Measurements from ENCODE around the gene ARRB1. TPM values are rescaled to one million over a fixed set of nuclear protein-coding genes. Genes with fewer than 3 reads are reported as not detected.

ARRB1 gene
- total RNA-seq, 2 donors from 2014 or later: 27.1 to 30.6 TPM

DNA sequence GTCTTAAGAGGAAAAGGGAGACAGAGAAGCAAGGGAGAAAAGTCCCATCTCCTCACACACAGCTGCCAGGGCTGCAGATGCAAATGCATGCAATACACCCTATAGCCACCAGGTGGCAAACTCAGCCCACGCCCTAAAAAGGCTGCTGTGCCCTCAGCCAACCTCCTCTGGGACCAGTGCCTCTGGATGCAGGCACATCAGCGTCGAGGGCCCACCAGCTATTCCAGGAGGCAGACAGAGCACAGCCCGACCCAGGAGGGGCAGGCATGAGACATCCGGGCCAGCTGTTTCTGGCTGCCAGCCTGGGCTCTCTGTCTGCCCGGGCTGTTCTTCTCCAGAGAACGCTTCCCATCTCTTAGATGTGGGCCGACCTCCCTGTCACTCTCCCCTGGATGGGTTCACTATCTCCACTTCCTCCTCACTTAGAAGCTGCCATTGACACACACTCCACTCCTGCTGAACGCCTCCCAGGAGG is 71.2 kb downstream of the ARRB1 start:
- no peaks in the 10 kb centered on the region for H3K9me3 ChIP-seq
- TF ChIP-seq, protein P1, sequence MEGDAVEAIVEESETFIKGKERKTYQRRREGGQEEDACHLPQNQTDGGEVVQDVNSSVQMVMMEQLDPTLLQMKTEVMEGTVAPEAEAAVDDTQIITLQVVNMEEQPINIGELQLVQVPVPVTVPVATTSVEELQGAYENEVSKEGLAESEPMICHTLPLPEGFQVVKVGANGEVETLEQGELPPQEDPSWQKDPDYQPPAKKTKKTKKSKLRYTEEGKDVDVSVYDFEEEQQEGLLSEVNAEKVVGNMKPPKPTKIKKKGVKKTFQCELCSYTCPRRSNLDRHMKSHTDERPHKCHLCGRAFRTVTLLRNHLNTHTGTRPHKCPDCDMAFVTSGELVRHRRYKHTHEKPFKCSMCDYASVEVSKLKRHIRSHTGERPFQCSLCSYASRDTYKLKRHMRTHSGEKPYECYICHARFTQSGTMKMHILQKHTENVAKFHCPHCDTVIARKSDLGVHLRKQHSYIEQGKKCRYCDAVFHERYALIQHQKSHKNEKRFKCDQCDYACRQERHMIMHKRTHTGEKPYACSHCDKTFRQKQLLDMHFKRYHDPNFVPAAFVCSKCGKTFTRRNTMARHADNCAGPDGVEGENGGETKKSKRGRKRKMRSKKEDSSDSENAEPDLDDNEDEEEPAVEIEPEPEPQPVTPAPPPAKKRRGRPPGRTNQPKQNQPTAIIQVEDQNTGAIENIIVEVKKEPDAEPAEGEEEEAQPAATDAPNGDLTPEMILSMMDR (IDR thresholded peaks at IDR 0.05): peak; percentile 96
- H3K36me3 ChIP-seq: no peaks in the 10 kb centered on the region
- H3K27me3 ChIP-seq (replicated peaks; ENCODE audit: insufficient read depth): no peaks in the 10 kb centered on the region
- peak; percentile 36 for DNase-seq (ENCODE audit: low spot score)
- H3K4me3 ChIP-seq: no peak overlapping the region
- H3K27ac ChIP-seq: no peak overlapping the region
- H3K4me1 ChIP-seq (ENCODE audit: control insufficient read depth in 1 of 2, low read depth in 2 of 2): peaks cover 0 to 5% of the 10 kb centered on the region in 2 donors
- ATAC-seq (ENCODE audit: insufficient number of reproducible peaks, low FRiP score, low read depth): peak; percentile 22

DNA sequence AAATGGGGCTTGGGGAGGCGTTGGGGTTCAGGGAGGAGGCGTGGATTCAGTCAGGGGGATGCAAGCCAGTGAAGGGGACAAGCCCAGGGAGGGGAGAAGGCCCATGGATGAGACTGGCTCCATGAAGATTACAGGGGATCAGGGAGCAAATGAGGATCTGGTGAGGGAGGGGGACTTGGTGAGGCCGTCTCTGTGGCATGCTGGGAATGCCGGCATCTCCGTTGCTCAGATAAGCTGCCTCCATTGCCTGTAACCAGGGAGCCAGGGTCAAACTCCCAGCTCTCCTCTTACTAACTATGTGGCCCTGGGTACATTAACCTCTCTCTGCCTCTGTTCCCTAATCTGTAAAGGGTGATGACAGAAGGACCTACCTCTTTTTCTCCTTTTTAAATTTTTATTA is 72.2 kb downstream of the ARRB1 start:
- TF ChIP-seq, protein P1 (IDR thresholded peaks at IDR 0.05): no peak
- H3K27ac ChIP-seq: no peak overlapping the region

DNA sequence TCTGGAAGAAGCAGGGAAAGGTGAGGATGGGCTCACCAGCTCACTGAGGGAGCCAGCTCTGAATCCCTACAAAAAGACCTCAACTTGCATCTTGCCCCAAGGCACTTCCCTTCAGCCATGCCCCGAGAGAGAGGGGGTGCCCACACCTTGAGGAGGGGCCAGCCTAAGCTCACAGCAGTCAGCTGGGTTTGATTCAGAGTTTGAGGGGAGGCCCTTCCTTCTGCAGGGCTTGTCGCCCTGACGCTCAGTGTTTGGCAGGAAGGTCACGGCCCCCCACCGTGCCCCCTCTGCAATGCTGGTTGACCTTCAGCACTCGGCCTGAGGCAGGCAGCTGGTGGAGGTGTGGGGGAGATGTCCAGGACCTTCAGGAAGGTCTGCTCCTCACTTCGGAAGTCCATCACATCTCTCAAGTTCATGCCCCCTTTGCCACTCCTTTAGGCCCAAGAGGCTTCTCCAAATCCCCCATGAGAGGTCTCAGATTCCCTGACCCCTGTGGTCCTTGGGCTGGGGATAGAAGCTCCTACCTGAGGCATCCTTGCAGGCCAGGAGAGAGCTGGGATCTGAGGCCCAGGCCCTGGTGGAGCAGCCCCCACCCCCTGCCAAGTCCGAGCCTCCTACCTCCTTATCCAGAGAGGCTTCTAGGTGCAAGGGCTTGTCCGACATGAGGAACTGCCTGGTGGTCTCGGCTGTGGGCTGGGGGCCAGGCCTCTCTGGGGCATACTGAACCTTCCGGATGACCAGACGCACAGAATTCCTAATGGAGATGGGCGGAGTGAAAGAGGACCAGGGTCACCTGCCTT is 73.3 kb downstream of the ARRB1 start:
- H3K27ac ChIP-seq: no peak overlapping the region
- H3K4me1 ChIP-seq (ENCODE audit: control insufficient read depth in 1 of 2, low read depth in 2 of 2): peaks cover 0 to 5% of the 10 kb centered on the region in 2 donors
- DNase-seq (ENCODE audit: low spot score) (no peak), ATAC-seq (ENCODE audit: insufficient number of reproducible peaks, low FRiP score, low read depth) (no peak)
- H3K36me3 ChIP-seq: no peaks in the 10 kb centered on the region
- H3K4me3 ChIP-seq: no peak overlapping the region
- H3K27me3 ChIP-seq (replicated peaks; ENCODE audit: insufficient read depth): no peaks in the 10 kb centered on the region
- TF ChIP-seq, protein P1 (IDR thresholded peaks at IDR 0.05): no peak
- no peaks in the 10 kb centered on the region for H3K9me3 ChIP-seq

More for the DNA sequence above, 72.2 kb downstream of the ARRB1 start:
- Histone ChIP-seq H3K4me1 (ENCODE audit: control insufficient read depth in 1 of 2, low read depth in 2 of 2) (peaks cover 0 to 5% of the 10 kb centered on the region in 2 donors), H3K9me3 (no peaks in the 10 kb centered on the region), H3K36me3 (no peaks in the 10 kb centered on the region), H3K27me3 (replicated peaks; ENCODE audit: insufficient read depth) (no peaks in the 10 kb centered on the region), H3K4me3 (no peak overlapping the region)
- DNase-seq (ENCODE audit: low spot score) (no peak), ATAC-seq (ENCODE audit: insufficient number of reproducible peaks, low FRiP score, low read depth) (no peak)

DNA sequence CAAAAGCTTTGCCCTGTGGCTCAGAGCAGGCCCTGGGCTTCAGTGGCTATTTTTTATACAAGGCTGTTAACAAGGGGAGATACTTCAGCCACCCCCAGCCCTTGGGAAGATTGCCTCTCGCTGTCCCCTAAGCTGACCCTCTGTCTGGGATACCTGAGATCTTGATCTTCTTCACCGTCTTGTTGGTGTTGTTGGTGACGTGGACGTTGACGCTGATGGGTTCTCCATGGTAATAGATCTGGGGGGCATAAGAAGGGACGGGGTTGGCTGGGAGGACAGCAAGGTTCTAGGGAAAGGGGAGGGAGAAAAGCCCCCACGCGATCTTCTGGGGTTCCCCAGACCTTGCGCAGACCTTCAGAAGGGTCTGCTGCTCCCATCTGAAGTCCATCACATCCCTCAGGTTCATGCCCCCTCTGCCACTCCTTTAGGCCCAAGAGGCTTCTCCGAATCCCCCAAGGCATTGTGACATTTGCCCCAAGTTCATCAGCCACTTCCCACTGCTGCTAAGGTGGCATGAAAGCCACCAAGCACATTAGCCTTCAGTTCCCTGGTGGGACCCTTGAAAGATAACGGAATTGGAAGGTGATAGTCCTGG is 74.2 kb downstream of the ARRB1 start:
- Histone ChIP-seq H3K36me3 (no peaks in the 10 kb centered on the region), H3K4me1 (ENCODE audit: control insufficient read depth in 1 of 2, low read depth in 2 of 2) (peaks cover 0 to 5% of the 10 kb centered on the region in 2 donors), H3K27ac (no peak overlapping the region), H3K4me3 (no peak overlapping the region), H3K27me3 (replicated peaks; ENCODE audit: insufficient read depth) (no peaks in the 10 kb centered on the region), H3K9me3 (no peaks in the 10 kb centered on the region)
- ATAC-seq (ENCODE audit: insufficient number of reproducible peaks, low FRiP score, low read depth): no peak
- TF ChIP-seq, protein P1 (IDR thresholded peaks at IDR 0.05): no peak
- no peak for DNase-seq (ENCODE audit: low spot score)

DNA sequence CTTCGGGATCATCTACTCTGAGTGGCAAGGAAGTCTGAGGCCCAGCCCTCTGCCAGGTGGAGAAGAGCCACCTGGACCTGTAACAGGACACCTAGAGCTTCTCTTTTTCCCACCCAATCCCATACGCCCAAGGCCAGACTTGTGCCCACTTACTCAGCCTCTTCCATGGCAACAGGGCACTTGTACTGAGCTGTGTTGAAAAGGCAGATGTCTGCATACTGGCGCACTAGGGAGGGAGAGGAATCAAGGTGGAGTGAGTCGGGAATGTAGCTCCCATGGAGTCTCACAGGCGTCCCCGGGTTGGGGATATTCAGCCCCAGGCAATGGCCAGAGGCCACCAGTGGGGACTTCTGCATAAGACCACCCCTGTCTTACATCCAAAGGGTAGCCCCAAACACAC is 74.8 kb downstream of the ARRB1 start:
- no peak overlapping the region for H3K27ac ChIP-seq
- H3K4me1 ChIP-seq (ENCODE audit: control insufficient read depth in 1 of 2, low read depth in 2 of 2): peaks cover 0 to 5% of the 10 kb centered on the region in 2 donors
- no peaks in the 10 kb centered on the region for H3K9me3 ChIP-seq
- TF ChIP-seq, protein P1 (IDR thresholded peaks at IDR 0.05): no peak
- ATAC-seq (ENCODE audit: insufficient number of reproducible peaks, low FRiP score, low read depth) (no peak), DNase-seq (ENCODE audit: low spot score) (no peak)
- H3K4me3 ChIP-seq: no peak overlapping the region
- no peaks in the 10 kb centered on the region for H3K36me3 ChIP-seq
- no peaks in the 10 kb centered on the region for H3K27me3 ChIP-seq (replicated peaks; ENCODE audit: insufficient read depth)
